ENCODE data around the gene TAF5L. TPM values are rescaled to one million over a fixed set of nuclear protein-coding genes. Genes with fewer than 3 reads are reported as not detected.
"Not testable (repeated sequence)": the region's sequence is repeated elsewhere in the genome, so short reads cannot be mapped to it uniquely, and the experiment has no call there.

The TAF5L gene
- total RNA-seq, 1 donor from 2014 or later: 26.9 TPM

DNA sequence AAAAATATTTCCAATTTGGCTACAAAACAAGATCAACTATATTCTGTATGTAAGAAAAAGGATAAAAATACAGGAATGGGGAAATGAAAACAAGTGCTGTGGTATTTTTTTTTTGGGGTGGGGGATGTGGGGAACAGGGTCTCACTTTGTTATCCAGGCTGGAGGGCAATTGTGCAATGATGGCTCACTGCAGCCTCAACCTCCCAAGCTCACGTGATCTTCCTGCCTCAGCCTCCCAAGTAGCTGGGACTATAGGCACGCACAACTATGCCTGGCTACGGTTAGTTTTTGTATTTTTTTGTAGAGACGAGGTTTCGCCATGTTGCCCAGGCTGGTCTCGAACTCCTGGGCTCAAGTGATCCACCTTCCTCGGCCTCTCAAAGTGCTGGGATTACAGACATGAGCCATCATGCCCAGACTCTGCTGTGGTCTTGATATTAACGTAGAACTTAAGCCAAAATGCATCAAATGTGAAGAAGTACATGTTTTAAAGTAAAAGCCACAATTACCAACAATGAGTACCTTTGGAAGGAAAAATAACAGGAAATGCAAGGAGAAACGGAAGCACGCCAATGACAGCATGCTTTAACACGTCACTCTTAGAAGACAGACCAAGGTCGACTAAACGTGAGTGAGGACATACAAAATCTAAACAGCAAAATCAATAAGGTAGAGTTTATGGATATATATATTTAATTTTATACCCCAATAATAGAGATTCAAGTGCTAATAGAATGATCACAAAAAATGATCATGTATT, 58.6 kb downstream of the TAF5L start:
- no peak for DNase-seq (ENCODE audit: low spot score)

DNA sequence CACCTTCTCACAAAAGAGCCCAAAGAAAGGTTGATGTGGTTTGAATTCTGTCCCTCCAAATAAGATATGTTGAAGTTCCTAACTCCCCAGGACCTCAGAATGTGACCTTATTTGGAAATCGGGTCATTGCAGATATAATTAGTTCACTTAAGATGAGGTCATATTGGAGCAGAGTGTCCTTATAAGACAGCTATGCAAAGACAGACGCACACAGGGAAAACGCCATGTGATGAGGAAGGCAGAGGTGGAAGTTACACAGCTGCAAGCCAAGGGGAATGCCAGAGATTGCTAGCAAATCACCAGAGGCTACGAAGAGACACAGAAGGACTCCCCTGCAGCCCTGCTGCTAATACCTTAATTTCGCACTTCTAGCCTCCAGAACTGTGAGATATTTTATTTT, 62.2 kb downstream of the TAF5L start:
- DNase-seq (ENCODE audit: low spot score): peak; percentile 52

DNA sequence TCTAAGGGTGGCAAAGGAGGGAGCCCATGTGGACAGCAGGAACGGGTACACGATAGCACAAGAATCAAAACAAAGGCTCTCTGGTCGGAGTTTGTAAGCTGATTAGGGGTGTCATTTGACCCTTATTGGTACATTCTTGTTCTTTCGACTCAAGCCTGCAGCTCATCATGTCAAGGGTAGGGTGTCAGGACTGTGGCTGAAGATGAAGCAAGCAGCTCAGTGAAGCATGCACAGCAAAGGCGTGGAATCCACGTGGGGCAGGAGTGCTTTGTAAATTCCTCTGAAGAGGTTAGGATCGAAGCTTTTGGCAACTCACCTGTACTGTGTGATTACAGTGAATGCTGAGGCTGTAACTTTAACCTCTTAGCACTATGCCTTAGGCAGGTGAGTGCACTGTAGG, 62.7 kb downstream of the TAF5L start:
- DNase-seq (ENCODE audit: low spot score): no peak

DNA sequence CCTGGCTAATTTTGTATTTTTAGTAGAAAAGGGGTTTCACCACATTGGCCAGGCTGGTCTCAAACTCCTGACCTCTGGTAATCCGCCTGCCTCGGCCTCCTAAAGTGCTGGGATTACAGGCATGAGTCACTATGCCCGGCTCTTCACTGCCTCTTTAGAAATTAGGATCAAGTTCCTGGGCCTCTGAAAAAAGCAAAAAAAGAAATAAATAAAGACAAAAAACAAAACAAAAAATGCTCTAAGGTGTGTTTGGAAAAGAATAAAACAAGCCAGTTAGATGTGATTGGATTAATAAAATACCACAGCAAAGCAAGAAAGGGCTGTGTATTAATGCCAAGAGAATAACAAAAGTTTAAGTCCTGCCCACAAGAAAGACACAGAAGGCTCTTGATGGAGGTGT, 63.2 kb downstream of the TAF5L start:
- no peak for DNase-seq (ENCODE audit: low spot score)

DNA sequence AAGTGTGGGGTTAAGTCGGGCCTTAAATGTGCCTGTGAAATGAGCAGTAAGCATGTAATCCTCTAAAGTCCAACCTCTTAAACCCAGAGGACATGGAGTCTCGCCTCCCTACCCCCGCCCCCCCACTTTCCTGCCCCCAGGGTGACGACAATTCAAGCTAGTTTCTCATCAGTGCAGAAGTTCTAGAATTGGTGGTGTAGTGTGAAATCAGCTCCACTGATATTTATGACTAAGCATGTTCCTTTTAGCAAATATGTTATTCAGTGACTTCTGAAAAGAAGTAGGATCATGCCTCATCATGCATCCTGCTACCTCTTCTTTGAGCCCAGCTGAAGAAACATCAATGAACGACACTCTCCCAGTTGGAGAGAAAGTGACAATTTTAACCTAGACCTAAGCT, 64.8 kb downstream of the TAF5L start:
- no peak for DNase-seq (ENCODE audit: low spot score)

DNA sequence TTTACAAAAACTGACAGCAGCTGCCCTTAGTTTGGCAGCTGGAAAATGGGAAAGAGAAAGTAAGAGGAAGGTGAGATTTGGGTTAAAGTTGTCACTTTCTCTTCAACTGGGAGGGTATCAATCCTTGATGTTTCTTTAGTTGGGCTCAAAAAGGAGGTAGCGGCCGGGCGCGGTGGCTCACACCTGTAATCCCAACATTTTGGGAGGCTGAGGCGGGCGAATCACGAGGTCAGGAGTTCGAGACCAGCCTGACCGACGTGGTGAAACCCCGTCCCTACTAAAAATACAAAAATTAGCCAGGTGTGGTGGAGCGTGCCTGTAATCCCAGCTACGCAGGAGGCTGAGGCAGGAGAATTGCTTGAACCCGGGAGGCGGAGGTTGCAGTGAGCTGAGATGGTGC, 65.8 kb downstream of the TAF5L start:
- DNase-seq (ENCODE audit: low spot score): not testable (repeated sequence)

DNA sequence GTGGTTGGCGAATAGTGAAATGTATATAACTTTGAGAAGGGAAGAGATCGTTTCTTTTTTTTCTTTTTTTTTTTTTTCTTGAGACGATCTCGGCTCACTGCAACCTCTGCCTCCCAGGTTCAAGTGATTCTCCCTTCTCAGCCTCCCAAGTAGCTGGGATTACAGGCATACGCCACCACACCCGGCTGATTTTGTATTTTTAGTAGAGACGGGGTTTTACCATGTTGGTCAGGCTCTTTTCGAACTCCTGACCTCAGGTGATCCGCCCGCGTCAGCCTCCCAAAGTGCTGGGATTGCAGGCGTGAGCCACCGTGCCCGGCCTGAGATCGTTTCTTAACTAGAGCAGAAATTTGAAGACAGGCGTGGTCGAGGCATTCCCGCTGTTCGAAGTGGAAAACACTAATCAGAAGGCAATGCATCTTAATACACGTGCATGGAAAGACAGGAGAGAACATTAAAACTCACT, 66.6 kb downstream of the TAF5L start:
- not testable (repeated sequence) for DNase-seq (ENCODE audit: low spot score)

DNA sequence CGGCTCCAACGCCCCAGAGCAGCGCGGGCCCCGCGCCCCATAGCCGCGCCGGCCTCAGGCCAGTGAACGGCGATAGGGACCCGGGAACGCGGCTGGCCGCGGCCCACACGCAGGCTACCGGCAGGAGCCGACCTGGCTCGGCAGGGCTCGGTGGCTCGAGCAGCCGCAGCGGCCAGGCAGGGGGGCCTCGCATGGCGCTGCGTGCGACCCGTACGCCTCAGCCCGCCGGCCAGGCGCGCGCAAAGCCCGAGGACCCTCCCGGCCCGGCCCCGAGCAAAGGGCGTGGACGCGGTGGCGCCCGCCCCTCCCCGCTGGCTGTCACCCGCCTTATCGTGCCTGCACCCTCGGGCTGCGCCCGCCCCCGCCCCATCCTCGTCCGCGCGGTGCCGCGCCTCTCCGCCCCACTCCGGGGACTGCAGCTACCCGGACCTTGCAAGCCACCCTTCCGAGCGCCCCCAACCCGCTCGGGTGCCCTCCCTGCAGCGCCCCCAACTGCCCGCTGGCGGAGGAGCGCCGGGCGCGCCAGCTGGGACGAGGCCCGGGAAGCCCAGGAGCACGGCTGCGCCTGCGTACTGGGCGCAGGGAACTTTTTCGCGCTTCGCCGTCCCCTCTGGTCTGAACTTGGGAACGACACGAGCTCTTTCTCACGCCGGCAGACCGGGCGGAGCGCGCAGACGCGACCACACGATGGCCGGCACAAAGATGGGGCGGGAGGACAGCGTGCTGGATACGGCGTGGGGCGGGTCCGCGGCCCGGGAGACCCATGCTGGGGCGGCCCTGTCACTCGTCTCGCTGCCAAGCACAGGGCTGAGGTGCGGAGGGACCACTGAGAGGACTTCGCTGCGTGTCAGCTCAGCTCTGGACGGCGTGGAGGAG, 67.2 kb downstream of the TAF5L start, which contains the start of gene ABCB10:
ABCB10 (minus strand) TSS at position 248 of the 876 bp plus-strand sequence; CDS start at position 193, 55 bp downstream.
- peak; percentile 96 for DNase-seq (ENCODE audit: low spot score)

DNA sequence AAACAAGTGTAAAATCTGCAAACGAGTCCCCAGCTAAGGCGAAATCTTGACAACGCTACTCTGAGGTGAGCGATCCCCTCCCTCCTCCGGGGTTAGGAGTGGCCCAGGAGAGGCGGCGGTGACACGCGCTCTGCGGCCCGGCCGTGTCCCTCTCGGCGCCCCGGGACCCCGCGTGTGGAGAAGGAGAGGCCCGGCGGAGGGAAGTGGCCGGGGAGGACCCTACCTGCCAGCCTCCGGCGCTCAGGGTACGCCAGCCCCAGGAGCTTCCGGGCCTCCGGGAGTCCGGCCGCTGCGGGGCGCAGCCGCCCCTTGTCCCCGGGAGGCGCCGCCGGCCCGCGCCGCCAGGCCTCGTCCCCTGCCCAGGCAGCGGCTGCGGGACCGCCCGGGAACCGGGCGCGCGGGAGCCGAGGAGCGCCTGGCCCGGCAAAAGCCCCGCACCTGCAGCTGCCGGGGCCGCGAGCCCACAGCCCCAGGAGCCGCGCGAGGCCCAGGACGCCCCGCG, 68.0 kb downstream of the TAF5L start:
- DNase-seq (ENCODE audit: low spot score): peak; percentile 55

DNA sequence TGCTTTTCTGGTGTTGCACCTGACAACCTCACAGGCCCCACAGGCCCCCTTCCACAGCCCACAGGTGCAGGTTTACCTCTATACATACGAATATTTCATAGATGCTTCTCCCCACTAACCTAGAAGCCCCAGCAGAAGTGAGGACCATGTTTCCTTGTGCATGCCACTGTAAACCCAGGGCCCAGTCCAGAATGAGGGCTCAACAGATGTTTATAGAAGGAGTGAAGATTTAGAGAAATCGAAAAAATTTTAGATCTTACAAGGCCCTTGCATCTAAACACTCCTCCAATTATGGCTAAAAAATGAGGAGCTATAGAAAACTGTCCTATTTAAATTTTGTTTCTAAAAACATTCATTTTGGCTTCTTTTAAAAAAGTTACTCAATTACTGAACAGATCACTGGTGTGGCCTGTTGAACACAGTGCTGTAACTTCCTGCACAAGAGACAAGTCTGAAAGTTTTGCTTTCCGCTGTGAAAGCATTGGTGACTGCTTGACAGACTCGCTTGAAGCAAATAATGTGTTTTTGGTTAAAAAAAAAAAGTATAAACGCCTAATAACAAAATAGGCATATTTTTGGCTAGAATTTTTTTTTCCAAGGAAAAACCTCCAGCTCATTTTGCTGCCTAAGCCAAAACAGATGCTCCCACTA, 68.6 kb downstream of the TAF5L start:
- no peak for DNase-seq (ENCODE audit: low spot score)

DNA sequence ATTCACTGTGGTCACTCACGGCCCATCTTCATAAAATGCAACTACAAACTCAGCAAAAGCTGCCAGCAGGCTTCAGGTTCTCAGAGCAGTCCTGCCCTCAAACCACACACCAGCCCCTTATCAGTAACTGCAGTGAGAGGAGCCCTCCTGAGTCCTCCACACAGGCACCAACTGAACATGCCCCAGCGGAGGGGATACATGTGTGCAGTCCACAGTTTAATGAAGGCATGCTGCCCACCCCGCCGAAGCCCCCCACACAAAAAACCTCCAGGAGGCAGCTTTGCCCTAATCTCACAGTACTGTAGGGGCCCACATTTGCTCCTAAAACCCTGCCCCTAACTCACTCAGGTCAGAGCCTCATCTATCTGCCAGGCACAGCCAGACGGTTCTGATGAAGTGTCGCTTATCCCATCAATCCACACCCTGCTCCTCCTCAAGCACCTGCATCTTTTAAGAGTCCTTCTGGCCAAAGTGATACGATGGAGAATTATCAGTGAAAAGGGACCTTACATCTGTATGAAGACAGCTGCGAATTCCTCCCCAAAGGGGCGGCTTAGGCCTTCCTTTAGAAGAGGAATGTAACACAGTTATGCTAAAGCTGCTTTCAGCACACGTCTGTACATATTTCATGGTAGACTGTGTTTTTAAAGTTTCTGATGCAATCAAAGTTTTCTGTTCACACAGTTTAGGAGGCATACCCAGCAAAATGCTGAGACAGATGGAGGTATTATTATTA, 70.9 kb downstream of the TAF5L start:
- no peak for DNase-seq (ENCODE audit: low spot score)

DNA sequence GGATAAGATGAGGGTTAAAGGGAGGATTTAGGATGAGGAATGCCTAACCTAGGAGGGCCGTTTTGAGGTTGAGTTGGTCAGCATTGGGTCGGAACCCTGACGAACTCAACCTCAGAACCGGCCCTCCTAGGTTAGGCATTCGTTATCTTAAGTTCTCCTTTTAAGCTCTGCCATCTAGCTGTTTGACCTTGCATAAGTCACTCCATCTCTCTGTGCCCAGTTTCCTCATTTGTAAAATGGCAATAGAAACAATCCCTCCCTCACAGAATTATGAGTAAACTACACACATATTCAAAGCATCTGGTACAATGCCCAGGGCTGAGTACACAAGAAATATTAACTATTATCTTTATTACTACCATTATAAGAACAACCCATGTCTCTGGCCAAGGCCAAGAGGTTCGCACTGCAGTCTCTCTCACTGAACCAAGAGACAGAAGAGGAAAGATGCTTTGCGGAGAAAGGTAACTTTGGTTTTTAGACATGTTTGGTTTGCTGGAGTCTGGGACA, 72.2 kb downstream of the TAF5L start:
- DNase-seq (ENCODE audit: low spot score): no peak

DNA sequence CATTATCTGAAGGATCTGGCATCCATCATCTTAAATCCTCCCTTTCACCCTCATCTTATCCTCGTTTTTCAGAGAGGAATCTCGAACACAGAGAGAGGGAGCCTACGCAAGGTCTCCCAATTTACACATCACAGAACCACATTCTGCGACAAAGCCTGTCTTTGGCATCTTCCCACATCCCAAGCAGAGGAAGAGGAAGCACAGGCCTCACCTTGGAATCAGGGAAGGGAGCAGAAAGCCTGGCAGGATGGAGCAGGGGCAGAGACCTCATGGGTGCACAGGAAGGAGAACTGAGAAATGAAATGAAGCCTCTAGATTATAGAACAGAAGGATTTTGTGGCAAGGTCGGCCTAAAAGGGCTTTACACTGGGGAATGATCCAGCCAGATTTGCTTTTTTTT, 73.2 kb downstream of the TAF5L start:
- DNase-seq (ENCODE audit: low spot score): no peak

DNA sequence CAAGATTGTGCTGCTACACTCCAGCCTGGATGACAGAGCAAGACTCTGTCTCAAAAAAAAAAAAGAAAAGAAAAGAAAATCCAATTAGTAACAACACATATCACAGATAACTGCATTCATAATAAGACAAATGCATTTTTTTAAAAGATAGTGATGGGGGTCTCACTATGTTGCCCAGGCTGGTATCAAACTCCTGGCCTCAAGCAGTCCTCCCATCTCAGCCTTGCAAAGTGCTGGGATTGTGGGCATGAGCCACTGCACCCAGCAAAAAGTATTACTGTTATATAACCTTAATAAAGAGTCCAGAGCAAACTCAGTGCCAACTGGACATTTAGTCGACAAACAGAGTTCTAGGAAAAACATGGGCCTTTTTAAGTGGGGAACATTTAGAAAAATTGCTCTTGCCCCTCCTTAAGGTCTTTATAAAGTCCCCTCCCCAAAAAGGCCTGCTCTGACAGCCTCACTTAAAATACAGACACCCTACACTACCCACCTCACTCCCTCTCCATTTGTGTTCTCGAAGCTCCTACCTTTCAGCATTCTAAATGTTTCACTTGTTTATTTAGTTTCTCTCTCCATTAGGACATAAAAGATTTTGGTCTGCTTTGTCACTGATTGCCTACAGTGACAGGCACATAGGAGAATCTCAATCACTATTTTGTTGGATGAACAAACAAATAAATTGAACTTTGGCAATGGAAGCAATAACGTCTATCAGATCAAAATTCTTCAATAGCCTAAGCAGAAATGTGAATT, 74.9 kb downstream of the TAF5L start:
- DNase-seq (ENCODE audit: low spot score): no peak

DNA sequence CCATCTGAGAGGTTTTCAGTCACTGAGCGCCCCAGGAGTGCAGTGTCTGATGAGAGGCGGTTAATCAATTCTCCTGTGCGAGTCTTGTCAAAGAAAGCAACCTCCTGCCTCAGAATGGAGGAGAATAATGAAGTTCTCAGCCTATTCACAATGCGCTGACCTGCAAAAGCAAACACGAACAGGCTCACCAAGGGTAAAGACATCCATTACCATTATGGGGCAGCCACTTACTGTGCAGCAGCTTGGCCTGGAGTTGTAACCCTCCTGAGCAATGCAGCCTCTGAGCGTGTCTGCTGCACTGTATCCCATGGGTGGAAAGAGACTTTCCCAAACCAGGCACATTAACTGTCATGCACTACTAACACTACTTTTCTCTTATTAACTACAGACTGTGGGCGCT, 78.4 kb downstream of the TAF5L start:
- DNase-seq (ENCODE audit: low spot score): no peak

DNA sequence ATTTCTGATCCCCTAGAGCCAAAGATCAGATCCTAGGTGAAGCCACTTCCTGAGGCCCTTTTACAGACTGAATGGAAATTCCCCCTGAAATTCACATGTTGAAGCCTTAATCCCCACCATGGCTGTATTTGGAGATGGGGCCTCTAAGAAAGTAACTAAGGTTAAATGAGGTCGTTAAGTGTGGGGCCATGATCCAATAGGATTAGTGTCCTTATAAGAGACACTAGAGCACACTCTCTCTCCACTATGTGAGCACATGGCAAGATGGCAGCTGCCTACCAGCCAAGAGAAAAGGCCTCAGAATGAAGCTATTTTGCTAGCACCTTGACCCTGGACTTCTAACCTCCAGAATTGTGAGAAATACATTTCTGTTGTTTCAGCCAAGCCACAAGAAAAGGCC, 81.3 kb downstream of the TAF5L start:
- DNase-seq (ENCODE audit: low spot score): no peak

Measured in ureter (tissue), 1 donor.